NCI-H128 (cell line): ENCODE measurements around the gene PTPRG.

Experiments
- DNase-seq: peaks from one replicate; lab custom pipeline; 2025; ENCODE audit not compliant: unreplicated experiment; lab: John Stamatoyannopoulos, UW

Gene PTPRG

DNA sequence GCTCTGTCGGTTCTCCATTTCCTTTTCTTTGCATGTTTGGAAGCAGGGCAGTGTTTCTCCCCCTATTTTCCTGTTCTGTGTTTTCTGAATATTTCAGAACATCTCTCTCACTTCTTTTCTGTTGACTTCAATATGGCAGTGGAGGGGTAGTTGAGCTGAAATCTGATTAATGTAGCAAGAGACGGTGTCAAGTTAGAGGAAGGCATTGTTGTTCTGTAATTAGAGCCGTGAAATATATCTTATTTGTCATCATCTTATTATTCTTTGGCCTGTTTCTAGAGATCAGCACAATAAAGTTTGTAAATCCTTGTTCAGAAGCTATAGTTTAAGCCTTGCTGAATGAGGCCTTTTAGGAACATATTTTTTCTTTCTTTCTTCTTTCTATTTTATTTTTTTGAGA lies 353.9 kb downstream of the PTPRG start:
- DNase-seq: no peak

DNA sequence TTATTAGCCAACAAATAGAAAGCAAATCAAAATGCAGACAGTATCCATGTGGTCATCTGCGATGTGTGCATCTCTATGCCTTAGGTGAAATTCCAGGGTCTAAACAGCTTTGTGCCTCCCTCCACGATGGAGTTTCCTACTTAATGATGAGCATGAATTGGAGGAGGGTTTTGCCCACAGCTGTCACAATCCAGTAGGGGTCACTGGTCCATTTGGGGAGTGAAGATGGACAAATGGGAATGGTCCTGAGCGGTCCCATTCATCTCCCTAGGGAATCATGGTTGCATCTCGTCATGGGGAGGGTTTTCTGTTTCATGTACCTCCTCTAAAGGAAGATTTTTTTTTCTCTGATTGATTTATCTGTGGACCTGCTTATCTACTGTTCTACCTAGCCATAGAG lies 358.0 kb downstream of the PTPRG start:
- DNase-seq: no peak

DNA sequence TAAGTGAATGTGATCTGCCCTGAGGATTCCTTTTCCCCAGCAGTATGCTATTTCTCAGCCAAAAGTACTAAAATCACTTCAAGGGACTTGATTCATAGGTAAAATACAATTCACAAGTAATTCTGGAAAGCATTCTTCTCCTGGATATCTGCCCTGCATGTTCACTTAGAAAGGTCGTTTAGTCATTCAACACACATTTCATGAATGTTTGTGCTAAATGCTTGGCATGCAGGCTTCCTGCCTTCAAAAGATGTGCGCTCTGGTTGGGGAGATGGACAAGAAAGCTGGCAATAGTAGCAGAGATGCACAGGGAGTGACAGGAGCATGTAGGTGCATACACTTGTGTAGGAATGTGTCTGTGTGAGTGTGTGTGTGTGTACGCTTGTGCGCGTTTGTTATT lies 360.7 kb downstream of the PTPRG start:
- no peak for DNase-seq

DNA sequence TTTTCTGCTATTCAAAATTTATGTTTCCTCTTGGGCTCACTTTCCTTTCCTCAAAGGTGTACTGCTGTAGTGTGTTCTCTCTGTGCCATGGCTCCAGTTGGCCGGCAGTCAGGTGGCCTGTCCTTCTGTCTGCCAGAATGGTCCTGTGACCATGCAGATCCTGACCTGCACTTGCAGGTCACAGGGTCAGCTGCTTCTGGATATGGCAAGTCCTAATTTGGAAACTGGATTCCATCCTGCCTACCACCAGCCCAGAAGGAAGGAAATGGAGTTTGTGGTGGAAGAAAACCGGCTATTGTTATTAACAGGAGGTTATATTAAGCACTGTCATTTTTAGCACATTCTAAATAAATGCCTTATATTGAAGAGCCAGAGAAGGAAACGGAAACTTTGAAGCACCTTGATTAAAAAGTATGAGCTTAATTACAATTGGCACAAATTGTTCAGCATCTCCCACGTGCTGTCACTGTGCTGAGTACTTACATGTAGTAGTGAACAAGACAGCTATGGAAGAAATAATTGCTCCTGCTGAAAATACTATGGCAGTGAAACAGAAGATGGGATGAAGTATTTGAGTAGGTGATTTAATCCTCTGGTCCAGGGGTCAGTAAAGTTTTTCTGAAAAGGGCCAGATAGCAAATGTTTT lies 362.8 kb downstream of the PTPRG start:
- DNase-seq: no peak

DNA sequence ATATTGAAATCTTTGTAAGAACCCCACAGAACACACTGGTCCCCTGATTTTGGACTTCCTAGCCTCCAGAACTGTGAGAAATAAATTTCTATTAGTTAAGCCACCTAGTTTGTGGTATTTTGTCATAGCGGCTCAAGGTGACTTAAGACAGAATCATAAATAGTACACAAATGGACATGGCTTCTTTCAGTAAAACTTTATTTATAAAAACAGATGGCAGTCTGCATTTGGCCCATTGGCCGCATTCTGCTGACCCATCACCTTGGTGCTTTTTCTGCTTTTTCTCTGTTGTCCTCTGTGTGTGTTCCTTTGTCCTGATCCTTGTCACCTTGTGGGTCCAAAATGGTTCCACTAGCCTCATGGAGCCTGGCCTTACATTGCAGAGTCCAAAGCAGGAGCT lies 363.6 kb downstream of the PTPRG start:
- DNase-seq: no peak

DNA sequence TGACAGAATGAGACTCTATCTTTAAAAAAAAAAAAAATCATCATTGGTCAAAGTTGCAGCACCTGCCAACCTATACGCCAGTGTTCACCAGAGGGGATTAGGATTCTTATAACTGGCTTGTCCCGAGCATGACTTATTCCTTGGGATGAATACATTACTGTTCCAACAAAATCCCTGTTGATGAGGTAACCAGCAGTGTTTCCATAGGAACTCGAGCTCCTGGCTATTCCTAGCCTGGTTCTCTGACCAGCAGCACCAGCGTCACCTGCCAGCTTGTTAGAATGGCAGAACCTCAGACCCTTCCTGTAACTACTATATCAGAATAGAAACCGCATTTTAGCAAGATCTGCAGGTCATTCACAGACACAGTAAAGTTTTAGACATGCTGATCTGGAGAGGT lies 364.4 kb downstream of the PTPRG start:
- no peak for DNase-seq

DNA sequence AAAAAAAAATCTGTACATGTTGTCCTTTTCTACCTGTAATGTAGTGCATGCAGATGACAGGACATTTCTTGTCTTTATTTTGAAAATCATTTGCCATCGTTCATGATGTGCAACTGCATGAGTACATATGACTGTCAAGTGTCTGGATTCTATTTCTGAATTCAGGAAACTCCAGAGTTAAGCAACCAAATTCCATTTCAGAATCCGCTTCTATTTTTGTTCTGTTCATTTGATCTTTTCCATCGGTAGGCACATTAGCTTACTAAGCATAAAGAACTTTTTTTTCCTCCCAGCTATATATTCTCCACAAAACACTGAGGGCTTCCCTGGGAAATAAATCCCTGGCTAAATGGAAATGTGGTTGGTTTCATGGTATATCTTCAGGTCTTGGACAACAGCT lies 365.6 kb downstream of the PTPRG start:
- DNase-seq: no peak

DNA sequence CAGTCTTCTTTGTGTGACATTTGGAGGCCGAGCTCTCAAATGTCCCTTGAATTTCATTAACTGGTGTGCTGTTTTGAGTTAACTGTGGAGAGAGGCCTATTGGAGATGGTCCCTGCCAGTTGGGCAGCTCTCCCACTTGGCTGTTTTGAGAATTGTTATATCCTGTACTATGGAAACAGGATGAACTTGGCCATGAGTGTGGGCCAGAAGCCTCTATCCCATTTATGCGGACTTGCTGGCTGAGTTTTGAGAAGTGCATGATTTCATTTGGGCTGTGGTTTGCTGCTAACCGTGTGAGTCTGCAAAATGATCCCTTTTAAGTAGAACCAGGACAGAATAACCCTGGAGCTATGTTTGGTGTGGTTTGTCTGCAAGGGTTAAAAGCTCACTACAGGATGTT lies 366.0 kb downstream of the PTPRG start:
- no peak for DNase-seq

DNA sequence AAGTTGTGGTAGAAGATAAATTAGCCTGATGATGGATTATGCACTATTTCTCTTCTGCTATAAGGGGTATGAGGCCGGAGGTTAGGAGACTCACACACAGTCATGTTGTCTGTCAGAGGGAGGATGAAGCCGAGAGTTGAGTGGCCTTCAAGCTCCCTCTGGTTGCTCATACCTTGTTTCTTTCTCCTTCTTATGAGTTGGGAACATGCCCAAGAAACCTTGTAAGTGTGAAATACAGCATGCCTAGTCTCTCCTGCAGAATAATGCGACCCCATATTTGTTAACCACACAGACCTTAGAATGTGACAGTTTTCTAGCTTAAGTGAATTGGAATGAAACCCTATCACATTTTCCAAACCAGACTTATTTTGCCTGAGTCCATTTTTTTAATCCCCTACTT lies 366.7 kb downstream of the PTPRG start:
- no peak for DNase-seq

DNA sequence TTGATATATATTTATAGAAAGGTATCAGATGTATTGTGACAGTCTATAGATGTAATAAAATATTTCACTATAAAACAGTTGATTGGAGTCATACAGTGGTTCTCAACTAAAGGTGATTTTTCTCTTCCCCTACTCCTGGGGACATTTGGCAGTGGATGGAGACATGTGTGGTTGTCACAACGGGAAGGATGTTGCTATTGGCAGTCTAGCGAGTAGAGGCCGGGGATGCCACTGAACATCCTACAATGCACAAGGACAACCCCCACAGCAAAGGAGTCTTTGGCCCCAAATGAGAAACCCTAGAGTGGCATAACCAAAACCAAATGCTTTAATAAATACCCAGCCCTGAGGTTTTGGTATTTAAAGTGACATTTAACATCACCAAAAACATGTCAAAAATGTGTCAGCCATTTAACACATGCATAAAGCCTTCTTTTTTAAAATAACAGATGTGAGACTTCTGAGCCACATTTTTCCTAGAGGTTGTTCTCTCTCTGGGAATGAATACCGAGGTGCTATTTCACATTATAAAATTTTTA lies 367.5 kb downstream of the PTPRG start:
- no peak for DNase-seq

DNA sequence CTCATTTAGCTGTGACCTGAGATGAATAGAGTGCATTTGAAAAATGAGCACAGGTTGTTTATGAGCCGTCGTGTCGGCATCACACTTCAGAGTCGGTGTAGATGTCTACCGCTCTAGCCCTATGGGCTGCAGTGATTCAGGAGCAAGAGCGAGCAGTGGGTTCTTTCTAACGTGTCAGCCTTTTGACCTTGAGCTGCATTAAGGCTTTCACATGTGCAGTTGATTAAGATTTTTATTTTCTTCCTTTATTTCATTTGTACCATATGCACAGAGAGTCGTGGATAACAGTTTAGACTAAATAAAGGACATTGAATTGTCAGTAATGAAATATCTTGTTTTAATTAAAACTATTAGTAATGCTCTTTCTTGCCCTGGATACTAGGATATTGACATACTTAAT lies 368.2 kb downstream of the PTPRG start:
- no peak for DNase-seq

DNA sequence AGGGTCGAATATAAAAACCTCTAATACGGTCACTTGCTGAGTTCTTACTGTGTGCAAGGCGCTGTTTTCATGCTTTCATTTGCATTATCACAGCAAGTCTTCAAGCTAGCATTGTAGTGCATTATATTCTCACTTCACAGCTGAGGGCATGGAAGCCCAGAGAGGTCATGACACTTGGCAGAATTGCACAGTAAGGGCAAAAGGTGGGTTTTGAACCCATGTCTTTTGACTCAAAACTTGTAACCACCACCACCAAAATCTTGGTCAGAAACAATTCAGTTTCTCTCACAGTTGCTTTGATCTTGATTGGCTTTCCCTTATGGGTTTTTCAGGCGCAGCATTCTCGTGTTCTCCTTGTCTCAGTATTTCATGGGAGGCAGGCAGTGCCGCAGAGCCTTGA lies 371.1 kb downstream of the PTPRG start:
- no peak for DNase-seq

DNA sequence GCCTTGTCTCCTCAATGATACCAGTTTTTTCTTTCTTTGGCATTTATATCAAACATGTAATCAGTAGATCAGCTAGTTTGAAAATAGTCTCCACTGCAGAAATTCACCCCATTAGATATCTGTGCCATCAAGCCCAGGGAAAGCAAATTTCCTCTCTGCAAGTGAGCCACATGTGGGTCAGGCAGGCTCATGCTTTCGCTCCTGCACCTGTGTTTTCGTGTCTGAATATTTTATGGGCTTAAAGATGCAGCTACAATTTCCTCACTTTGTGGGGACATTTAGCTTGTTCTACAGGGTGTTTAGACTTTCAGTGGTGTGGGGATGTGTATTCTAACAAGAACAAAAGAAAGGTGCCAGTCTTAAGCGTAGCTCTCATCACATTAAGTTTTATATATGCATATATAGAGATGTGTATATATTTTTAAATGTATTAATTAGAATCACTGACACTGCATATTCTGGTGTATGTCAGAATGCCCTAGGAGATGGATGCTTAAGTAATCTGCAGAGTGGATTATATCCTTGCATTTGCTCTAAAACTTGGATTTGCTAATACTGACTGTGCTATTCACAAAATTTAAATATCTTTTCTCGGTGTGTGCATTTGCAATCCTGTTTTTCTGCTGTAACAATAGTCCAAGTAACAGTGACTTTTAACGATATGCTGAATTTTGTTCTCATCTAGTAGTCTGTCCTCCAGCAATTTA lies 372.6 kb downstream of the PTPRG start:
- no peak for DNase-seq

DNA sequence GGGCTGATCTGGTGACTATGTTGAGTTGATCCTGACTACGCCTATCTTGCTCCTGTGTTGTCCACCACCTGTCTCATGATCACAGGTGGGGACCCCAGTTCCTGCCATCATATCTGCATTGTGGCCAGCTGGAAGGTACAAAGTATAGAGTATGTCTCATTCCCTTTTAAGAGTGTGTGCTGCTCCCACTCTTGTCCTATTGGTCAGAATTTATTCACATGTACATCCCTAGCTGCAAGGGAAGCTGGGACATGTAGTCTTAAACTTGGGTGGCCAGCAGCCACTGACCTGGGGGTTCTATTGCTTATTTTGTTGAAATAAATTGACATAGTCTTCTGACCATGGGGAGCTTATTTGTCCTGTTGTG lies 373.1 kb downstream of the PTPRG start:
- no peak for DNase-seq

DNA sequence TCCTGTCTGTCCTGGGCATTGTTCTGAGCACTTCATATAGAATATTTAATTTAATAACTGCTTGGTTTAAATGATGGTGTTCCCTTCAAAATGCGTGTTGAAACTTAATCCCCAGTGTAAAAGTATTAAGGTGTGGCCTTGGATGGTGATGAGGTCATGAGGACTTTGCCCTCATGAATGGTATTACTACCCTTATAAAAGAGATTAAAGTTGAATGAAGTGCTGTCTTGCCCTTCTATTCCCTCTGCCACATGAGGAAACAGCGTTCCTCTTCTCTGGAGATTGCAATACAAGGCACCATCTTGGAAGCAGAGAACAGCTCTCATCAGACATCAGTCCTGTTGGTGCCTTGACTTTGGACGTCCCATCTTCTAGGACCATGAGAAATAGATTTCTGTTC lies 374.4 kb downstream of the PTPRG start:
- DNase-seq: no peak

DNA sequence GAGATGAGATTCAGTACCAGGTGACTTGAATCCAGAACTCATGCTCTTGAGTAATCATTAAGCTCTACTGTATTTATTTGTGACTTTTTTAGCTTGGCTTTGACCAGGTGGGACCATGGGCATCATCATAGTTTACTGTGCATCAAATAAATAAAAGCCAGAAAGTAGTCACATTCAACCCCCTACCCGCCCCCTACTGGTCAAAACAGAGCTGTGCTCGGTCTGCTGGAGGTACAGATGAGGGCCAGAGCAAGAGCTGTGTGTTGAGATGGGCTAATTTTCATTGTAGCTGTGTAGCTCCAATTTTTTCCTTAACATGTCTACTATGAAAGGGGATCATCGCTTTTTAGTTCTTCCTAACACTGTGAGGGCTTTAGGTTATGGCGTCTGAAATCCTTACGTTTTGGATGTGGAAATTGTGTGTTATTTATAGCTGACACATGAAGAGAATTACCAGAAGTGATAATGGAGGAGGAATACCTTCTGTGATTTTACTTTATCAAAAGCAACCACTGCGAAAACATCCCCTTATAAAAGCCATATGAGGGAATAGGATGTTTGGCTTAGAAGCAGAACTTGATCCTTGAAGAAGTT lies 375.1 kb downstream of the PTPRG start:
- no peak for DNase-seq

DNA sequence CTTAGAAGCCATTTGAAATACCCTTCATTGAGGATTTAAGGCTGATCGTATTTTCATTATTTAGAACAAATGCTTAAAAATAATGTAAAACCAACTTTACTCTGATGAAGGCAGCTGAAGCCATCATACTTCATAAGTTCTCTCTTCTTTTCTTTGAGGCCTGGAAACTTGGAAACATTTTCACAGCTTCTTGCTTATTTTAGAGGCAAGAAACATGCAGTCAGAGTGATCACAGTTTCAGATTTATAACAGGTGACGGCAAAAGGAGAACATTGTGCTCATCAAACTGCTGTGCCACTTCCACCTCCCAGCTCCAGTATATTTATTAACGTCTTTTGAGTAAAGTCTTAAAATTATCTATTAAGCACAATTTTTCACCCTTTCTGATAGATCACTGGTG lies 376.1 kb downstream of the PTPRG start:
- no peak for DNase-seq

DNA sequence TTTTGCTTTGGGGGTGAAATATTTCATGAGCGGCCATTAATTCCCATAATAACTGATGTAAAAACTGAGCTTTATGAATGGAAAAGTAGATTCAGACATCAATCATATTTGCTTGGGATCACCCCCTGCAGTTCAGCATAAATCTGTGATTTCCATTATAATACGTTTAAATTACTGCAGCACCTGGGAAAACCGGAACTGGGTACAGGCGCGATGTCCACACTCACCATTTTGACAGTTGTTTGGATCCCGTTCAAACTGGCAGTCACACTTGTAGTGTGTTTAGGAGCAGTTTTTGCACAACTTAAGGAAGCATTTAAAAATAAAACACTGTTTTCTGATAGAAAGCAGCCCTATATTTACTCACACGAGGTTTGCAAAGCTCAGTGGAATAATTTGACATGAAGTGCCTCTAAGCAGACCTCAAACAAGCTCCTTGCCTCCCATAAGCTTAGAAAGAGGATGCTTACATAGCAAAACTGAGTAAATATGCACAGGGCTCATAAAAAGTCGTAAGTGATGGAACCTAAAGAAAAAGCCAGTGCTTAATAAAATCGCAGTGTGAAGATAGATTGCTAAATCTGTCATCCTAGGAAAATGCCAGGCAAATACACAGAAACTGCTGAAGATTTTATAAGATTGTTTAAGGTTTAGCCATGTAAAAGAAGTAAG lies 377.6 kb downstream of the PTPRG start:
- DNase-seq: no peak

DNA sequence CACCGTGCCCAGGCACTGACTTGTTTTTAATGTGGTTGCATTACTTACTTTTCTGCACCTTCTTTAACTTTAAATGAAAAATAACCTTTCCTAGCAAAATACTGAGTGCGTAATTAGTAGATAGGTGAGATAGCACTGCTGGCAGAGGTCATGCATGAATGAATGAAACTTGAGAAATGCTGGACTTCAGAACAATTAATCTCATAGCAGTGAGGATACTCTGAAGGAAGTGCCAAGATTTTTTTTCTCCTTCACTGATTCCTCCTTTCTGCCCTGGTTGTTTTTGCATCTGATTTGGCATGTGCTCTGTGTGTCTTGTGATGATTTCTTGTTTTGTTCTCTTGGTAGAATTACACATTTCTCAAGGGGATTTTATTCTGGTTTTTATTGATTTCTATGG lies 378.9 kb downstream of the PTPRG start:
- no peak for DNase-seq

DNA sequence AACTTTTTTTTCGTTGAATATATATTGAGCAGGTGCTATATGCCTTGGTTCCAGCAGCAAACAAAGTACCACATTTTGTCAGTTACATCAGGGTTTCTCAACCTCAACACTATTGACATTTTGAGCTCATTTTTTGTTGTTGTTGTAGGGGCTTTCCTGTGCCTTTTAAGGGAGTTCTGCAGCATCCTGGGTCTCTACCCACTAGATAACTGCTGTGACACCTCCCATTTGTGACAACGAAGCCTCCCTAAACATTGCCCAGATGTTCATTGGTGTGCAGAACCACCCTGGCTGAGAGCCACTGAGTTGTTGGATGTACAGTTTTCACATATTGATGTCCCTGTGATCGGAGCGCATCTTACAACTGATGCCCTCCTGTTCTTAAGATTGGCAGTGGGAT lies 382.6 kb downstream of the PTPRG start:
- DNase-seq: no peak

DNA sequence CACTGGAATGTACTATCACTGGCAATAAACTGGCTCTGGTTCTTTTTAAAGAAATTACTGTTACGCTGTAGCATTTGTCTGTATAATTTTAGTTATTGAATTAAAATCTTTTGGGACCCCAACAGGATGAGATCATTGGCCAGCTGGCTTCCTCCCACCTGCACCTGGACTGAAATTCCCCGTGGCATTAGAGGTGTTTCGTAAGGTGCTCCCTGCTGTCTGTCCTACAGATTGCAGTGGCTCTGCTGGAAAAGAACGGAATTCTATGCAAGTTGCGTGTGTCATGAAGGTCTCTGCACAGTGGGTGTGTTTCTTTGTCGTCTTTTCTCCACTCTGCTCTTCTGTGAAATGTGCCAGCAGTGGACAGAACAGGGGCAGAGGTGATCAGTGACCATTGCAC lies 383.4 kb downstream of the PTPRG start:
- no peak for DNase-seq

DNA sequence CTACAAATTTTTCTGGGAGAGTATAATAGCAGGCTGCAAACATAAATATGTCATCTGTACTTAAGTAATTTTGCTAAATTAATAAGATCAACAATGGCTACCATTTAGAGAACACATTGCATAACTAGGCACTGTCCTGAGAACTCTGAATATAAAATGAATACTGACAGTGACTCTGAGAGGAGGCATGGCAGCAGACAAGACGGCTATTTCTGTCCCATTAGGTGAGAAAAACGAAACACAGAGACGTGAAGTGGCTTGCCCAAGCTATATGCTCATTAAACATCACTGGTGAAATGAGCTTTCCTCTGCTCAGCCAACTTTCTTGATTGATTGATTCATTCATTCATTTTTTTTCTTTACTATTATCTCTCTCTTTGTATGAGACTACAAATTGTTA lies 384.3 kb downstream of the PTPRG start:
- no peak for DNase-seq
